K562 (cell line): Measurements from ENCODE around the gene CNPPD1. TPM values are rescaled to one million over a fixed set of nuclear protein-coding genes. Genes with fewer than 3 reads are reported as not detected.
A peak's percentile ranks its signal among the peaks of the same experiment; 100 is the strongest.

Experiments used
- CREB3L1 ChIP-seq: fragments of 450-650 bp; IDR thresholded peaks from 2 replicates; pipeline ENCODE4 v1.6.1; 2014; ENCODE audit warnings: low read depth, mild to moderate bottlenecking, moderate library complexity, borderline replicate concordance
- EGR1 ChIP-seq: fragments of 450-650 bp; conservative IDR thresholded peaks from 2 replicates; pipeline ENCODE4 v1.6.1; 2017; ENCODE audit warnings: mild to moderate bottlenecking
- FOXA3 ChIP-seq, 2 experiments: fragments of 450-650 bp in 1 of 2; sonication (generic) in 1 of 2; formaldehyde crosslinking; IDR thresholded peaks in 1 of 2; conservative IDR thresholded peaks in 1 of 2; 2 replicates each; pipeline versions ENCODE4 v1.4.0 to v1.8.0; 2020 to 2022; ENCODE audit warnings: mild to moderate bottlenecking in 2 of 2, missing genetic modification reagents in 1 of 2
- MEIS2 ChIP-seq: fragments of 450-650 bp; IDR thresholded peaks from 2 replicates; pipeline ENCODE4 v1.6.1; 2014; ENCODE audit warnings: mild to moderate bottlenecking; ENCODE audit not compliant: partially characterized antibody
- POLR2A ChIP-seq: fragments of 450-650 bp; conservative IDR thresholded peaks from 2 replicates; pipeline ENCODE4 v1.6.1; 2016
- PRDM10 ChIP-seq: fragments of 450-650 bp; IDR thresholded peaks from 2 replicates; pipeline ENCODE4 v1.6.1; 2018; ENCODE audit not compliant: partially characterized antibody
- RCOR1 ChIP-seq, 2 experiments: IDR thresholded peaks; 2 replicates each; pipeline ENCODE4 v1.6.1; 2012; ENCODE audit warnings: low read depth in 2 of 2, low read length in 2 of 2, borderline replicate concordance in 1 of 2, improper control_type of control experiment in 1 of 2
- RNF2 ChIP-seq: sonication (generic); IDR thresholded peaks from 2 replicates; pipeline ENCODE4 v1.6.1; 2016
- RNF219 ChIP-seq: fragments of 250-450 bp; sonication (Bioruptor Pico); IDR thresholded peaks from 2 replicates; pipeline ENCODE4 v1.5.0; 2022; ENCODE audit warnings: mild to moderate bottlenecking
- SMARCC2 ChIP-seq: fragments of 450-650 bp; IDR thresholded peaks from 2 replicates; pipeline ENCODE4 v1.6.1; 2017; ENCODE audit warnings: antibody characterized with exemption, moderate library complexity, mild to moderate bottlenecking, low read depth
- ZNF277 ChIP-seq: fragments of 250-450 bp; sonication (Bioruptor Pico); IDR thresholded peaks from 2 replicates; pipeline ENCODE4 v1.8.0; 2022; ENCODE audit warnings: inconsistent platforms, mild to moderate bottlenecking, moderate library complexity, borderline replicate concordance
- ZNF609 ChIP-seq: sonication (generic); formaldehyde crosslinking; IDR thresholded peaks from 2 replicates; pipeline ENCODE4 v1.8.1; 2023; ENCODE audit warnings: missing genetic modification reagents, mild to moderate bottlenecking, borderline replicate concordance
- polyA plus RNA-seq, 8 experiments: library from polyadenylated mRNA; depleted of rRNA in 4 of 8; stranded (reverse) in 5 of 8; unstranded in 3 of 8; fragments of >200 nt; fragmentation: Nextera tagmentation in 2 of 8; fragmentation: Illumina TruSeq in 1 of 8; extraction: Ambion mirVana in 2 of 8; extraction: Trizol in 1 of 8; gene quantifications; 2 replicates each; pipeline versions ENCODE4 v1.2.1 to v1.2.3, GENCODE V29; 2011 to 2014; ENCODE audit warnings: inconsistent platforms in 1 of 8, missing spikeins in 1 of 8
- total RNA-seq, 7 experiments: library from RNA; depleted of rRNA in 6 of 7; stranded (reverse); fragments of >200 nt in 6 of 7; fragmentation: Illumina TruSeq in 2 of 7; extraction: Trizol in 2 of 7; gene quantifications; 2 replicates each; pipeline versions ENCODE4 v1.2.1 to v1.2.3, GENCODE V29; 2011 to 2021; ENCODE audit warnings: low replicate concordance in 1 of 7

Gene CNPPD1
- total and polyA plus RNA-seq, 9 of the 15 experiments (the other 6 are each of a cell fraction or from before 2014, with no cell fraction given): 9.9 to 53.5 (median 27.0) TPM

- TF ChIP-seq CREB3L1 (no peak), POLR2A (no peak), ZNF277 (CRISPR knock-in tag) (no peak), MEIS2 (no peak), FOXA3 (CRISPR knock-in tag; conservative IDR thresholded peaks at IDR 0.05 in 1 of 2, IDR thresholded peaks at IDR 0.05 in 1 of 2) (peak in 1 of 2 experiments; percentile 58; a peak in 2 of 4 replicates), RCOR1 (IDR thresholded peaks at IDR 0.05; ENCODE audit: borderline replicate concordance in 1 of 2, low read depth in 2 of 2, low read length in 2 of 2) (peak in 1 of 2 experiments; percentile 86; a peak in 2 of 4 replicates), ZNF609 (CRISPR knock-in tag) (no peak), EGR1 (peak; percentile 85), PRDM10 (no peak), RNF219 (CRISPR knock-in tag) (no peak), RNF2 (0 out of 2 replicates have a peak, but pooled peaks have one; percentile 41), SMARCC2 (no peak)
These were observed 52.2 kb downstream of the CNPPD1 start (continued) for GRCh38 chr2:219124381-219125110.
